ENCODE results near the gene SH3GL3. TPM values are rescaled to one million over a fixed set of nuclear protein-coding genes. Genes with fewer than 3 reads are reported as not detected.
A peak's percentile ranks its signal among the peaks of the same experiment; 100 is the strongest.

SH3GL3 gene
- total and polyA plus RNA-seq, 2 of the 13 experiments (the other 11 are each of a cell fraction or from before 2014, with no cell fraction given): not detected

DNA sequence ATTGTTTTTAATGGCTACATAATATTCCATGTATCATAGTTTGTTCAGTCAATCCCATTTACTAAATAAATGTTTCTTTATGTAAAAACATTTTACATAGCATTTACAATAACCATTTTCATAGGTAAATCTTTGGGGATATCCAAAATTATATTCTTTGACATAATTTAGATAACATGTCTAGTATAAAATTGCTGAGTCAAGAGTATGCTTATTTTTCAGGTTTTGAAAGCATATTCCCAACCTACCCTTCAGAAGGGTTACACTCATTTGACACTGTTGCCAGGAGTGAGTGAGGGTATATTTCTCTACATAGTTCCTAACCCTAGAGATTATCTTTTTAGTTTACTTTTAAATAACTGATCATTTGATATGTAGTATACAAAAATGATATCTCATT is 122.2 kb downstream of the SH3GL3 start:
- no peaks in the 10 kb centered on the region for H4K20me1 ChIP-seq (ENCODE audit: insufficient read depth, low read length)
- no TSS peak for BruUV-seq (replicated peaks)
- intact Hi-C loops (cut with micrococcal nuclease; ENCODE audit: unreplicated experiment) (no loop called here), in situ Hi-C loops (cut with HindIII; ENCODE audit: extremely low pct_ligation_motif_present, low pct_unique_long_range_greater_than_20kb) (loop anchor here (10.0 to 25.0 kb wide), 2 partner anchors 265 to 468 kb away; no protein-coding TSS in a partner anchor)
- H3K36me3 ChIP-seq (replicated peaks in 1 of 2; ENCODE audit: control insufficient read depth in 1 of 2, insufficient read depth in 2 of 2, low read length in 2 of 2): no peaks in the 10 kb centered on the region
- H3K4me2 ChIP-seq (ENCODE audit: low read depth, low read length): no peak overlapping the region
- H3K9ac ChIP-seq (ENCODE audit: insufficient read depth, low read depth, low read length): no peak overlapping the region
- no peaks in the 10 kb centered on the region for H3K27me3 ChIP-seq (ENCODE audit: control insufficient read depth in 1 of 2, insufficient read depth in 2 of 2, low read length in 2 of 2)
- no peak overlapping the region for H3K4me3 ChIP-seq (replicated peaks in 1 of 3; ENCODE audit: insufficient read depth in 1 of 3, low read depth in 2 of 3, low read length in 3 of 3)
- TF ChIP-seq RNF2 (conservative IDR thresholded peaks at IDR 0.05; ENCODE audit: low read depth) (no peak), MBNL3 (CRISPR knock-in tag; conservative IDR thresholded peaks at IDR 0.05) (no peak), MAFK (conservative IDR thresholded peaks at IDR 0.05 in 1 of 2, IDR thresholded peaks at IDR 0.05 in 1 of 2; ENCODE audit: low read length in 2 of 2) (peak in 1 of 2 experiments; percentile 65; a peak in 2 of 4 replicates), MAFF (IDR thresholded peaks at IDR 0.05; ENCODE audit: low read depth, low read length) (peak; percentile 28; the same call in 1 of the 2 replicates)
- H3K9me3 ChIP-seq (ENCODE audit: low read length): no peaks in the 10 kb centered on the region
- no peaks in the 10 kb centered on the region for H3K79me2 ChIP-seq (ENCODE audit: insufficient read depth, low read length)
- no peak for FAIRE-seq
- no peak for DNase-seq (ENCODE audit: low spot score)
- ChIA-PET CTCF (ENCODE audit: low intra/inter-chr PET ratio, low total read pairs) (no interaction called here), POLR2A (no interaction called here)
- no peak for ATAC-seq
- H3K27ac ChIP-seq (ENCODE audit: extremely low read length, insufficient read depth, low read length): no peak overlapping the region
- H2AFZ ChIP-seq (ENCODE audit: low read length): no peak overlapping the region
- no peaks in the 10 kb centered on the region for H3K4me1 ChIP-seq (ENCODE audit: insufficient read depth, low read length)

DNA sequence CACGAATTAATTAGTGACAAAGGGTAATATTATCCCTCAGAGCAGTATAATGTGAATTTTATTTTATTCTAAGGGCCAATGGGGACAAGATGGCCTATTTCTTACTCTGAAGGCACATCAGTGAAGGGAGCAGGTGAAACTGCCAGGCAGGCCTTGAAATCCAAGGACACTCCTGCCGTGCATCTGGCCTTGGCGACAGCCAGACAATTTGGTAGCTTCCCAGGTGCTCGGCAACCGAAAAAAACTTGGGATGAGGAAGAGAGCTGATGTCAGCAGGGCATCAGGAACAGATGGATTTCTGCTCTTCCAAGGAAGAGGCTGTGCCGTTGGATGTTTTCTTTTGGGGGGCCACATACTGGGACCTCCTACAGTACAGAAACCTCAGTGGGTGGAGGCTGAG is 123.6 kb downstream of the SH3GL3 start:
- Histone ChIP-seq H3K79me2 (ENCODE audit: insufficient read depth, low read length) (no peaks in the 10 kb centered on the region), H3K36me3 (replicated peaks in 1 of 2; ENCODE audit: control insufficient read depth in 1 of 2, insufficient read depth in 2 of 2, low read length in 2 of 2) (no peaks in the 10 kb centered on the region), H3K9me3 (ENCODE audit: low read length) (no peaks in the 10 kb centered on the region), H4K20me1 (ENCODE audit: insufficient read depth, low read length) (no peaks in the 10 kb centered on the region), H3K4me1 (ENCODE audit: insufficient read depth, low read length) (no peaks in the 10 kb centered on the region), H3K27ac (ENCODE audit: extremely low read length, insufficient read depth, low read length) (no peak overlapping the region), H3K4me2 (ENCODE audit: low read depth, low read length) (no peak overlapping the region), H3K27me3 (ENCODE audit: control insufficient read depth in 1 of 2, insufficient read depth in 2 of 2, low read length in 2 of 2) (no peaks in the 10 kb centered on the region), H2AFZ (ENCODE audit: low read length) (no peak overlapping the region), H3K4me3 (replicated peaks in 1 of 3; ENCODE audit: insufficient read depth in 1 of 3, low read depth in 2 of 3, low read length in 3 of 3) (no peak overlapping the region), H3K9ac (ENCODE audit: insufficient read depth, low read depth, low read length) (no peak overlapping the region)
- TF ChIP-seq YY1 (IDR thresholded peaks at IDR 0.05; ENCODE audit: insufficient read depth, insufficient replicate concordance, low read depth, low read length) (no peak), ATRX (CRISPR knock-in tag; IDR thresholded peaks at IDR 0.05; ENCODE audit: borderline replicate concordance) (no peak), ZNF766 (CRISPR knock-in tag; IDR thresholded peaks at IDR 0.05; ENCODE audit: borderline replicate concordance) (no peak), ZNF337 (CRISPR knock-in tag; IDR thresholded peaks at IDR 0.05; ENCODE audit: borderline replicate concordance, low read depth) (no peak), ZNF468 (CRISPR knock-in tag; IDR thresholded peaks at IDR 0.05) (no peak)
- TF ChIP-seq, protein P1, sequence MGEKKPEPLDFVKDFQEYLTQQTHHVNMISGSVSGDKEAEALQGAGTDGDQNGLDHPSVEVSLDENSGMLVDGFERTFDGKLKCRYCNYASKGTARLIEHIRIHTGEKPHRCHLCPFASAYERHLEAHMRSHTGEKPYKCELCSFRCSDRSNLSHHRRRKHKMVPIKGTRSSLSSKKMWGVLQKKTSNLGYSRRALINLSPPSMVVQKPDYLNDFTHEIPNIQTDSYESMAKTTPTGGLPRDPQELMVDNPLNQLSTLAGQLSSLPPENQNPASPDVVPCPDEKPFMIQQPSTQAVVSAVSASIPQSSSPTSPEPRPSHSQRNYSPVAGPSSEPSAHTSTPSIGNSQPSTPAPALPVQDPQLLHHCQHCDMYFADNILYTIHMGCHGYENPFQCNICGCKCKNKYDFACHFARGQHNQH (CRISPR knock-in tag; IDR thresholded peaks at IDR 0.05): no peak
- ChIA-PET CTCF (ENCODE audit: low intra/inter-chr PET ratio, low total read pairs) (no interaction called here), POLR2A (no interaction called here)
- intact Hi-C loops (cut with micrococcal nuclease; ENCODE audit: unreplicated experiment) (no loop called here), in situ Hi-C loops (cut with HindIII; ENCODE audit: extremely low pct_ligation_motif_present, low pct_unique_long_range_greater_than_20kb) (loop anchor here (25.0 kb wide), 1 partner anchor 467 kb away; no protein-coding TSS in a partner anchor)
- 25% methylated on average over 6 of the region's 6 CpGs for WGBS (ENCODE audit: low lambda C conversion rate)
- no peak for ATAC-seq
- BruUV-seq (replicated peaks): no TSS peak
- no peak for DNase-seq (ENCODE audit: low spot score)
- FAIRE-seq: no peak

Measured in HepG2 (cell line).